Keratinocyte (primary cell): ENCODE data around the gene PTOV1. TPM values are rescaled to one million over a fixed set of nuclear protein-coding genes. Genes with fewer than 3 reads are reported as not detected.

Experiments used
- DNase-seq: peaks from one replicate; pipeline ENCODE4 v3.0.0-alpha.2; 2011; ENCODE audit warnings: low read depth, missing footprints, low spot score
- FAIRE-seq: peaks from 2 replicates; lab custom pipeline; 2011; peaks lifted over from hg19 to GRCh38; lab: Jason Lieb, UNC
- H2AFZ ChIP-seq: 2 replicates; pipeline ENCODE4 v1.6.0; 2012; ENCODE audit warnings: low read length, control low read depth, inconsistent platforms; ENCODE audit not compliant: control insufficient read depth
- H3K27ac ChIP-seq: 2 replicates; pipeline ENCODE4 v1.5.1; 2011; ENCODE audit warnings: low read length; ENCODE audit not compliant: control insufficient read depth, insufficient read depth
- H3K27me3 ChIP-seq: 3 replicates; pipeline ENCODE4 v1.6.0; 2011; ENCODE audit warnings: low read length; ENCODE audit not compliant: control insufficient read depth, insufficient read depth; ENCODE audit errors: extremely low read depth
- H3K36me3 ChIP-seq, 2 experiments: 2 replicates in 1 of 2; 3 replicates in 1 of 2; pipeline ENCODE4 v1.5.1; 2011; ENCODE audit warnings: low read length in 2 of 2, mild to moderate bottlenecking in 1 of 2; ENCODE audit not compliant: control insufficient read depth in 2 of 2, insufficient read depth in 2 of 2; ENCODE audit errors: extremely low read depth in 1 of 2
- H3K4me1 ChIP-seq: 3 replicates; pipeline ENCODE4 v1.5.1; 2011; ENCODE audit warnings: low read length; ENCODE audit not compliant: control insufficient read depth, insufficient read depth; ENCODE audit errors: extremely low read depth
- H3K4me2 ChIP-seq: 3 replicates; pipeline ENCODE4 v1.6.0; 2011; ENCODE audit warnings: low read depth, low read length; ENCODE audit not compliant: control insufficient read depth, insufficient read depth; ENCODE audit errors: extremely low read depth
- H3K4me3 ChIP-seq, 3 experiments: fragments of 200-600 bp in 1 of 3; sonication (generic) in 1 of 3; 2 replicates in 2 of 3; 3 replicates in 1 of 3; pipeline ENCODE4 v1.5.1; 2011 to 2016; ENCODE audit warnings: low read length in 3 of 3, mild to moderate bottlenecking in 3 of 3, control low read depth in 2 of 3, inconsistent platforms in 1 of 3, low read depth in 1 of 3, mixed read lengths in 1 of 3, mixed run types in 1 of 3, moderate library complexity in 1 of 3; ENCODE audit not compliant: control insufficient read depth in 2 of 3, insufficient read depth in 2 of 3; ENCODE audit errors: extremely low read depth in 1 of 3
- H3K79me2 ChIP-seq: 2 replicates; pipeline ENCODE4 v1.6.0; 2012; ENCODE audit warnings: low read length; ENCODE audit not compliant: control insufficient read depth, insufficient read depth
- H3K9ac ChIP-seq: 3 replicates; pipeline ENCODE4 v1.6.0; 2011; ENCODE audit warnings: low read length; ENCODE audit not compliant: control insufficient read depth, insufficient read depth; ENCODE audit errors: extremely low read depth
- H3K9me1 ChIP-seq: 3 replicates; pipeline ENCODE4 v1.6.0; 2011; ENCODE audit warnings: low read length; ENCODE audit not compliant: control insufficient read depth, insufficient read depth; ENCODE audit errors: extremely low read depth
- H3K9me3 ChIP-seq: 2 replicates; pipeline ENCODE4 v1.5.1; 2012; ENCODE audit warnings: low read depth, low read length; ENCODE audit not compliant: control insufficient read depth
- H4K20me1 ChIP-seq: 3 replicates; pipeline ENCODE4 v1.6.0; 2011; ENCODE audit warnings: low read length; ENCODE audit not compliant: control insufficient read depth, insufficient read depth; ENCODE audit errors: extremely low read depth
- CTCF ChIP-seq, 3 experiments: IDR thresholded peaks in 1 of 3; conservative IDR thresholded peaks in 1 of 3; optimal IDR thresholded peaks in 1 of 3; 2 replicates in 2 of 3; 3 replicates in 1 of 3; pipeline versions ENCODE3 to v1.5.1; 2011; ENCODE audit warnings: low read length in 3 of 3, mild to moderate bottlenecking in 3 of 3, moderate library complexity in 2 of 3, control low read depth in 1 of 3, inconsistent platforms in 1 of 3; ENCODE audit not compliant: insufficient read depth in 2 of 3; ENCODE audit errors: extremely low read depth in 1 of 3
- EZH2 ChIP-seq: IDR thresholded peaks from one replicate; pipeline ENCODE4 v1.6.1; 2012; ENCODE audit warnings: inconsistent platforms, mild to moderate bottlenecking, low read length, moderate library complexity
- dilution Hi-C: fragments of 300-500 bp; cut with MboI; formaldehyde crosslinking; loops from one replicate; pipeline ENCODE4 v1.7.0; 2020; ENCODE audit warnings: low sequenced_read_pairs; ENCODE audit not compliant: extremely low pct_ligation_motif_present
- polyA plus RNA-seq, 5 experiments: library from polyadenylated mRNA; depleted of rRNA in 3 of 5; stranded (reverse) in 3 of 5; stranded (forward) in 1 of 5; unstranded in 1 of 5; fragments of >200 nt; gene quantifications; 1 replicate in 1 of 5; 2 replicates in 3 of 5; 3 replicates in 1 of 5; pipeline versions ENCODE4 v1.2.1 to v1.2.3, GENCODE V29; 2011 to 2012; ENCODE audit warnings: missing spikeins in 2 of 5, low read depth in 1 of 5, low replicate concordance in 1 of 5

The PTOV1 gene
- polyA plus RNA-seq, 1 donor (not counting 4 experiments of a cell fraction or from before 2014, with no cell fraction given) = 22.9 TPM

- no peak overlapping the region for H3K4me2 ChIP-seq
- H2AFZ ChIP-seq = no peak overlapping the region
- no peaks in the 10 kb centered on the region for H3K4me1 ChIP-seq
- no peak overlapping the region for H3K4me3 ChIP-seq
- H3K9ac ChIP-seq = no peak overlapping the region
- H4K20me1 ChIP-seq = no peaks in the 10 kb centered on the region
- H3K36me3 ChIP-seq = peaks cover 20 to 22% of the 10 kb centered on the region in 2 experiments
- H3K27me3 ChIP-seq = no peaks in the 10 kb centered on the region
- TF ChIP-seq CTCF (optimal IDR thresholded peaks at IDR 0.05 in 1 of 3, IDR thresholded peaks at IDR 0.05 in 1 of 3, conservative IDR thresholded peaks at IDR 0.05 in 1 of 3; ENCODE audit: extremely low read depth in 1 of 3, insufficient read depth in 2 of 3, low read length in 3 of 3) (no peak), EZH2 (no peak)
- H3K27ac ChIP-seq = no peak overlapping the region
- H3K9me3 ChIP-seq = no peaks in the 10 kb centered on the region
- DNase-seq = no peak
- no peaks in the 10 kb centered on the region for H3K9me1 ChIP-seq
- FAIRE-seq = no peak
- dilution Hi-C loops = no loop called here
- H3K79me2 ChIP-seq = no peaks in the 10 kb centered on the region
Measured at GRCh38 chr19:49803529-49803856, 47.5 kb upstream of the PTOV1 start.

DNA sequence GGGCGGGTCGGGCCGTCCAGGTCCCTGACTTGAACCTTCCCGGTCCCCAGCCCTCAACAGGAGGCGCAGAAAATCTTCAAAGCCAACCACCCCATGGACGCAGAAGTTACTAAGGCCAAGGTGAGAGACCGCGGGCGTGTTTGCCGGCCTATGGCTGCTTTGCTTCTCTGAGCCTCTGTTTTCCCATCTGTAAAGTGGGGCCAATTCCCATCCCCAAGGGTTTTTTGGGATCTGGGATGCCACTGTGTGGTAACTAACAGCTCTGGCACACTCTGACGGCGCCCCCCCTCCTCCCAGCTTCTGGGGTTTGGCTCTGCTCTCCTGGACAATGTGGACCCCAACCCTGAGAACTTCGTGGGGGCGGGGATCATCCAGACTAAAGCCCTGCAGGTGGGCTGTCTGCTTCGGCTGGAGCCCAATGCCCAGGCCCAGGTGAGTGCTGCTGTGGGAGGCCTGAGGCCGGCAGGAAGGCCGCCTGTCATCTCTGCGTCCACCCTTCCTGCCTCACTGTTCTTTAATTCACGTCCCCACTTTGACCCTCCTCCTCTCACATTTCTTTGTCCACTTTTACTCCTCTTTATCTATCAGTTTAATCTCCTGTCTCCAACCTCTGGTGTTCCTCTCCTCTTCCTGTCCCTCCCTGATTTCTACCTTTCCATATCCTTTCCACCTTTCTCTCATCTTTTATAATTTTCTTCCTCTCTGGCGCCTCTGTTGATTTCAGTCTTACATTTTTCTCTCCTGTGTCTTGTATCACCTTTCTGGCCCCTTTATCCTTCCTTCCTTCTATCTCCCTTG lies 44.9 kb upstream of the PTOV1 start:
- H3K36me3 ChIP-seq = peaks cover 8 to 20% of the 10 kb centered on the region in 2 experiments
- no peaks in the 10 kb centered on the region for H3K9me1 ChIP-seq
- H3K27ac ChIP-seq = no peak overlapping the region
- H3K4me3 ChIP-seq = no peak overlapping the region
- no peak overlapping the region for H2AFZ ChIP-seq
- no peaks in the 10 kb centered on the region for H3K27me3 ChIP-seq
- dilution Hi-C loops = no loop called here
- H3K4me1 ChIP-seq = peaks cover 10% of the 10 kb centered on the region
- no peak overlapping the region for H3K9ac ChIP-seq
- no peaks in the 10 kb centered on the region for H3K79me2 ChIP-seq
- DNase-seq = no peak
- H4K20me1 ChIP-seq = no peaks in the 10 kb centered on the region
- TF ChIP-seq CTCF (optimal IDR thresholded peaks at IDR 0.05 in 1 of 3, IDR thresholded peaks at IDR 0.05 in 1 of 3, conservative IDR thresholded peaks at IDR 0.05 in 1 of 3; ENCODE audit: extremely low read depth in 1 of 3, insufficient read depth in 2 of 3, low read length in 3 of 3) (no peak), EZH2 (no peak)
- FAIRE-seq = no peak
- no peaks in the 10 kb centered on the region for H3K9me3 ChIP-seq
- H3K4me2 ChIP-seq = no peak overlapping the region
